K562 (cell line): ENCODE measurements around the gene UBAC2. TPM values are rescaled to one million over a fixed set of nuclear protein-coding genes. Genes with fewer than 3 reads are reported as not detected.

Source experiments
- ATAC-seq: fragments of 200-7000 bp; cut with Tn5 transposase; 3 replicates; pipeline ENCODE4 v1.9.1; 2020; ENCODE audit warnings: moderate library complexity
- BruUV-seq: library from RNA; stranded (reverse); fragments of 400-500 nt; replicated peaks from 2 replicates; lab custom pipeline; 2021; lab: Mats Ljungman, UMichigan
- CTCF ChIA-PET: fragments of 300-600 bp; formaldehyde crosslinking; extraction: SDS; loops from one replicate; lab custom pipeline; 2021; ENCODE audit warnings: low intra/inter-chr PET ratio; lab: Yijun Ruan, JAX
- POLR2A ChIA-PET: fragments of 300-600, 350-650 bp; sonication (Branson Sonifier 250); formaldehyde crosslinking; extraction: SDS; loops from one replicate; lab custom pipeline; 2021; ENCODE audit warnings: antibody characterized with exemption, inconsistent platforms; lab: Yijun Ruan, JAX
- DNase-seq, 4 experiments: peaks; one replicate each; pipeline versions ENCODE4 v3.0.0 to v3.0.0-alpha.2; 2011 to 2018; ENCODE audit warnings: low spot score in 3 of 4, mixed read lengths in 3 of 4; ENCODE audit errors: extremely low read depth in 1 of 4
- FAIRE-seq: peaks from 2 replicates; lab custom pipeline; 2011; peaks lifted over from hg19 to GRCh38; lab: Jason Lieb, UNC
- H2AFZ ChIP-seq: 2 replicates; pipeline ENCODE4 v1.6.0; 2011; ENCODE audit warnings: low read depth, low read length, control low read depth, inconsistent platforms
- H3K27ac ChIP-seq: fragments of 200-600 bp; 3 replicates; pipeline ENCODE4 v1.8.0; 2011; ENCODE audit warnings: low read depth, mild to moderate bottlenecking, control low read depth, inconsistent platforms, low read length, moderate library complexity, mixed read lengths; ENCODE audit errors: extremely low read depth
- H3K27me3 ChIP-seq, 2 experiments: fragments of 300-600 bp in 1 of 2; 2 replicates in 1 of 2; 3 replicates in 1 of 2; pipeline versions ENCODE4 v1.6.0 to v1.8.0; 2011; ENCODE audit warnings: inconsistent platforms in 2 of 2, low read length in 2 of 2, mild to moderate bottlenecking in 1 of 2, mixed read lengths in 1 of 2, moderate library complexity in 1 of 2; ENCODE audit not compliant: control insufficient read depth in 2 of 2, insufficient read depth in 2 of 2
- H3K36me3 ChIP-seq: fragments of 300-600 bp; 3 replicates; pipeline ENCODE4 v1.8.0; 2011; ENCODE audit warnings: mild to moderate bottlenecking, low read length, inconsistent platforms; ENCODE audit not compliant: control insufficient read depth, insufficient read depth
- H3K4me1 ChIP-seq, 2 experiments: fragments of 200-600 bp in 1 of 2; replicated peaks in 1 of 2; 2 replicates in 1 of 2; 3 replicates in 1 of 2; pipeline versions ENCODE4 v1.5.1 to v1.8.0; 2011; ENCODE audit warnings: inconsistent platforms in 2 of 2, low read length in 2 of 2, mild to moderate bottlenecking in 1 of 2, mixed read lengths in 1 of 2, moderate library complexity in 1 of 2; ENCODE audit not compliant: control insufficient read depth in 2 of 2, insufficient read depth in 2 of 2
- H3K4me2 ChIP-seq: 2 replicates; pipeline ENCODE4 v1.6.1; 2011; ENCODE audit warnings: low read length, control low read depth, inconsistent platforms, mixed read lengths; ENCODE audit not compliant: insufficient read depth
- H3K4me3 ChIP-seq: fragments of 200-600 bp; sonication (generic), shearing (Covaris generic); 2 replicates; pipeline ENCODE4 v1.5.1; 2016; ENCODE audit warnings: control low read depth, inconsistent platforms
- H3K79me2 ChIP-seq: fragments of 200-600 bp; 3 replicates; pipeline ENCODE4 v1.8.0; 2011; ENCODE audit warnings: low read length, inconsistent platforms; ENCODE audit not compliant: control insufficient read depth, insufficient read depth
- H3K9ac ChIP-seq, 2 experiments: 2 replicates each; pipeline versions ENCODE4 v1.6.0 to v1.6.1; 2011; ENCODE audit warnings: low read depth in 2 of 2, low read length in 2 of 2, control low read depth in 1 of 2, inconsistent platforms in 1 of 2, mild to moderate bottlenecking in 1 of 2, mixed read lengths in 1 of 2; ENCODE audit not compliant: insufficient read depth in 1 of 2
- H3K9me1 ChIP-seq: one replicate; pipeline ENCODE4 v1.6.0; 2011; ENCODE audit warnings: inconsistent platforms, mild to moderate bottlenecking, low read length, moderate library complexity; ENCODE audit not compliant: control insufficient read depth, insufficient read depth
- H3K9me3 ChIP-seq: replicated peaks from 2 replicates; pipeline ENCODE4 v1.5.1; 2011; ENCODE audit warnings: low read depth, low read length, inconsistent platforms; ENCODE audit not compliant: control insufficient read depth, insufficient read depth
- H4K20me1 ChIP-seq: replicated peaks from 2 replicates; pipeline ENCODE4 v1.6.1; 2011; ENCODE audit warnings: low read length, inconsistent platforms, mixed read lengths; ENCODE audit not compliant: control insufficient read depth, insufficient read depth
- CAMTA2 ChIP-seq: fragments of 250-450 bp; sonication (Bioruptor Pico); conservative IDR thresholded peaks from 2 replicates; pipeline ENCODE4 v1.5.1; 2022
- CREB3L1 ChIP-seq: fragments of 450-650 bp; IDR thresholded peaks from 2 replicates; pipeline ENCODE4 v1.6.1; 2014; ENCODE audit warnings: low read depth, mild to moderate bottlenecking, moderate library complexity, borderline replicate concordance
- SAFB2 ChIP-seq: fragments of 200-400 bp; formaldehyde crosslinking; IDR thresholded peaks from 2 replicates; pipeline ENCODE4 v1.6.1; 2018; ENCODE audit warnings: borderline replicate concordance, low read length, low read depth, moderate library complexity; ENCODE audit not compliant: severe bottlenecking
- STAG1 ChIP-seq: sonication (generic); formaldehyde crosslinking; IDR thresholded peaks from 2 replicates; pipeline ENCODE4 v1.5.0; 2020; ENCODE audit warnings: missing genetic modification reagents, borderline replicate concordance
- TCF3 ChIP-seq: sonication (generic); formaldehyde crosslinking; IDR thresholded peaks from 2 replicates; pipeline ENCODE4 v1.4.0; 2020; ENCODE audit warnings: mild to moderate bottlenecking, missing genetic modification reagents
- YBX1 ChIP-seq: fragments of 450-650 bp; IDR thresholded peaks from 2 replicates; pipeline ENCODE4 v1.7.1; 2016; ENCODE audit warnings: mild to moderate bottlenecking
- ZSCAN32 ChIP-seq: fragments of 450-650 bp; formaldehyde crosslinking; IDR thresholded peaks from 2 replicates; pipeline ENCODE4 v1.4.0; 2020; ENCODE audit warnings: mild to moderate bottlenecking, moderate library complexity
- WGBS: fragments of 100-300 bp; shearing (Covaris generic); methylation state at CpG from one replicate; pipeline ENCODE4 v1.1.6; 2016; ENCODE audit warnings: low coverage, mixed read lengths; ENCODE audit not compliant: insufficient coverage; ENCODE audit errors: missing lambda C conversion rate; 5-methylcytosine and 5-hydroxymethylcytosine counted together
- in situ Hi-C: fragments of 300-500 bp; cut with MboI; formaldehyde crosslinking; loops from 4 replicates; pipeline ENCODE4 v1.15.0; 2018; ENCODE audit warnings: inconsistent platforms, mixed read lengths
- intact Hi-C: fragments of 100-400 bp; cut with micrococcal nuclease; formaldehyde crosslinking; loops from 2 replicates; pipeline ENCODE4 v1.14.2; 2022
- polyA plus RNA-seq, 8 experiments: library from polyadenylated mRNA; depleted of rRNA in 4 of 8; stranded (reverse) in 5 of 8; unstranded in 3 of 8; fragments of >200 nt; fragmentation: Nextera tagmentation in 2 of 8; fragmentation: Illumina TruSeq in 1 of 8; extraction: Ambion mirVana in 2 of 8; extraction: Trizol in 1 of 8; gene quantifications; 2 replicates each; pipeline versions ENCODE4 v1.2.1 to v1.2.3, GENCODE V29; 2011 to 2014; ENCODE audit warnings: inconsistent platforms in 1 of 8, missing spikeins in 1 of 8
- total RNA-seq, 7 experiments: library from RNA; depleted of rRNA in 6 of 7; stranded (reverse); fragments of >200 nt in 6 of 7; fragmentation: Illumina TruSeq in 2 of 7; extraction: Trizol in 2 of 7; gene quantifications; 2 replicates each; pipeline versions ENCODE4 v1.2.1 to v1.2.3, GENCODE V29; 2011 to 2021; ENCODE audit warnings: low replicate concordance in 1 of 7

The UBAC2 gene
- total and polyA plus RNA-seq, 9 of the 15 experiments (the other 6 are each of a cell fraction or from before 2014, with no cell fraction given), result 6.0 to 84.1 (median 32.3) TPM

GRCh38 chr13:99227331-99227900, 26.8 kb downstream of the UBAC2 start:
- Histone ChIP-seq H2AFZ (no peak overlapping the region), H3K9me3 (no peaks in the 10 kb centered on the region), H3K9me1 (no peaks in the 10 kb centered on the region), H3K4me1 (peaks cover 0 to 12% of the 10 kb centered on the region in 2 experiments; a peak in 3 of 5 replicates), H3K27me3 (no peaks in the 10 kb centered on the region), H4K20me1 (peaks cover 17% of the 10 kb centered on the region), H3K4me3 (no peak overlapping the region), H3K79me2 (peaks cover 94% of the 10 kb centered on the region), H3K4me2 (no peak overlapping the region), H3K9ac (no peak overlapping the region), H3K36me3 (peaks cover 7% of the 10 kb centered on the region; the same call in 1 of the 3 replicates)
- ChIA-PET POLR2A (interaction anchor here (1.4 kb wide), 1 partner anchor 28 kb away, joined by 4 read pairs; no protein-coding TSS in a partner anchor), CTCF (no interaction called here)
- intact Hi-C loops (no loop called here), in situ Hi-C loops (no loop called here)
- BruUV-seq, result no TSS peak
- ATAC-seq, result no peak
- FAIRE-seq, result no peak
- DNase-seq, result no peak
- 83% methylated on average over 3 of the region's 6 CpGs for WGBS
- TF ChIP-seq CAMTA2 (CRISPR knock-in tag) (no peak), TCF3 (CRISPR knock-in tag) (no peak), SAFB2 (no peak), STAG1 (CRISPR knock-in tag) (no peak), CREB3L1 (no peak), YBX1 (no peak), ZSCAN32 (no peak)
- TF ChIP-seq, all 486 proteins: peak for 0
- H3K27ac ChIP-seq, result no peak overlapping the region
